ENCODE measurements around the gene ANKRD28.
"Not testable (repeated sequence)": the region's sequence is repeated elsewhere in the genome, so short reads cannot be mapped to it uniquely, and the experiment has no call there.

Gene ANKRD28

DNA sequence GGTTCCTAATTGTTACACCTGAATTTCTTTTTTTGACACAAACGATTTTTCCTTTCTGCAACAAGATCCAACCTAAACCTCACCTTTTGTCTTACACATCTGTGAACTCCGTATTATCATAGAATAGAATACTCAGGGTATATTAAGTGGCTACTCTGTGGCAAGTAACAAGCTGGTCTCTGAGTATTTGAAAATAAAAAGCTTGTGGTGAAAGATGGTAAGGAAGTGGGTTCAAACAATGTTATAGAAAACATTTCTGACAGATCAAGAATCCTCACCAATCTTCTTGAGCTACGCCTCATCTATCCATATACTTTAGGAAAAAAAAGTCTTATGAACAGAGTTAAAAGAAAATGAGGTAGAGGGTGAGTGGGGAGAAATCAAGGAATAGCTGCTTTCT lies 3.5 kb upstream of the ANKRD28 start:
- no peak for DNase-seq

GRCh38 chr3:15800780-15801179 lies 3.0 kb upstream of the ANKRD28 start:
- DNase-seq: no peak

- DNase-seq: no peak
These were observed 2.5 kb upstream of the ANKRD28 start for GRCh38 chr3:15800327-15800726.

DNA sequence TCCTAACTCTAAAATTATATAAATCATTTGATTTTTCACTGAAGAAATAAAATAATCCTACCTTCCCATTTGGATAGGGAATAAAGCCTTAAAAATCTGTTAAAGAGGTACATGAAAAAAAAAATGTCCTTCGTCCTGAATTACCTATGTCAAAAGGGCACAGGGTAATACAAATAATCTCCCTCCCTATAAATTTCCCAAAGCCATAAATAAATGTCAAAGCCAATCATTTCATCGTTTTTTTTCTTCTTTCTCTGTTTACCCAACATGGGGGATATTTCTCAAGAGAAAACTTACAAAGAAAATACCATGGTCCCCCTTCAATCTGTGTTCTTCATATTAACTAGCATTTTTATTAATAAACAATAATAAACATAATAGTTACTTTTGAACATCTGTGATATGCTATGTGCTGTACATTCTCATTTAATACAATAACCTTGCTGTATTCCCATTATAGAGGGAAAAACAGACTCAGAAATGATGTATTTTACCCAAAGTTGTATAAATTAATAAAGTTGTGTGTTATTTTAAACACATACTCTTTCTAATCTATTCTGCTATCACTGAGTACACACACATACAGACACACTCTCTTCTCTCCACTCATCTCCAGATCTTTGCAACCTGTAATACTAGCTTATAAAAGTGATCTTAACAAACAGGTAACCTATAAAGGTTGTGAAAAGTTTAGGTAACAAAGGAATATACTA lies 910 bp upstream of the ANKRD28 start:
- no peak for DNase-seq

- no peak for DNase-seq
These were observed 773 bp downstream of the ANKRD28 start for GRCh38 chr3:15796771-15797641.

GRCh38 chr3:15796331-15796730 lies 1.4 kb downstream of the ANKRD28 start:
- DNase-seq: no peak

DNA sequence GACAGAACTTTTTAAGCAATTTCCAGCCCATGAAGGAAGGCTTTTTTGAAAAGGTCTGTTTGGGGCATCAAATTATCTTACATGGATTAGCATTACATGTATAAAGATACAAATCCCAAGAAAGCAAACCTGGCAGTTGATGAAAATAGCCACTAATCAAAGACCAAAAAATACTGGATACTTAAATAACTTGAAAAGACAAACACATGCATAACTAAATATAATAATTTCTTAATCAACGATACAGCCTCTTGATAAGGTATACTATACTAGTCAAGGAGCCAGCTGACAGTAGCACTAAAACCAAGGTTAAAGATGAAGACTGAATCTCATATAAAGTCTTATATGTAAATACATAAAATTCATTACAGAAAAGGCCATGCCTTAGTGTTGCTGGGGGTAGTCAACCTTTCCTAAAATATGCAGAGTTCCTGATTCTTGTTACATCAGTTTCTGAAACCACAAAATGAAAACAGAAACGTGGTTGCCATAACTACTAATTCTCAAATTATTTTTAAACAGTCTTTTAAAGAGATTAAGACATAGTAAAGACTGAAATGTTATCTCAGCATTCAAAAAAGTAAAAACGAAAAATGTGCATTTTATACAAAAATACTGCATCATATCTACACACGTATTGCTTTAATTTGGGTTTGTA lies 2.0 kb downstream of the ANKRD28 start:
- no peak for DNase-seq

DNA sequence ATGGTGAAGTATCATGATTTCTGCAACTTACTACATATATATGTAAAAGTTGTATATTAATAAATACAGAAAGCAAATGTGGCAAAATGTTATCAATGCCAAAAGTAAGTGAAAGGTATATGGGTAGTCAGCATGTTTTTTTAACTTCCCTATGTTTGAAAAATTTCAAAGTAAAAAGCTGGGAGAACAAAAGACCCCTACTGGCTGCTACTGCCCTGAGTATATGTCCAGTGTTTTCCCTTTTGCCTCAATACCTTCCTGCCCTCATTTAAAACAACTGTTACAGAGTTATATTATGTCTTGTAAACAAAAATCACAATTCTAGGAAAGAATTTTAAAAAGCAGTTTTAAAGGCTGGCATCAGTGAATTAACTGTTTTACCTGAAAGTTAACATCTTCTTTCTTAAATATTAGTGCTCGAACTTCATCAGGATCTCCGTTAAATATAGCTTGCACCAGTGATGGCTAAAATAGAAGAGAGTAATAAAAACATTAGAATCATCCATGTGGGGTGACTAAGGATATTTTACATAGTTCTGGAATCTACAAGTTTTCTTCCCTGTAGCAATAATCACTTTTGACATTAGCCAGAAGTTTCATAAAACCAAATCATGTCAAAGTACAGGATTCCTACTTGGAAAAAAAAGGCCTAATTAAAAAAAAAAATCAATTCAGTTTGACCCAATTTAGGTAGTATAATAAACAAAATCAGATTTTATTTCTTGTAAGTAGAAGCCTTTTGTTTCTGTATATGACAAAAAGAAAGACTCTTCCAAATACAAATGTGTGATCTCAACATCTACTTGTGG lies 2.7 kb downstream of the ANKRD28 start:
- no peak for DNase-seq

GRCh38 chr3:15794303-15794771 lies 3.4 kb downstream of the ANKRD28 start:
- no peak for DNase-seq

DNA sequence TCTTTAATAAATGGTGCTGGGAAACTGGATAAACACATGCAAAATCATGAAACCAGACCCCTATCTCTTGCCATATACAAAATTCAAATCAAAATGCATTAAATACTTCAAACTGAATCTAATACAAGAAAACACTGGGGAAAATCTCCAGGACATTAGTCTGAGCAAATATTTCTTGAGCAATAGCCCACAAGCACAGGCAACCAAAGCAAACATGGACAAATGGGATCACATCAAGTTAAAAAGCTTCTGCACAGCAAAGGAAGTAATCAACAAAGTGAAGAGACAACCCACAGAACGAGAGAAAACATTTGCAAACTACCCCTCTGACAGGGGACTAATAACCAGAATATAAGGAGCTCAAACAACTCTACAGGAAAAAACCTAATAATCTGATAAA lies 6.3 kb downstream of the ANKRD28 start:
- no peak for DNase-seq

- no peak for DNase-seq
These were observed 9.8 kb downstream of the ANKRD28 start for GRCh38 chr3:15787941-15788340.

- DNase-seq: no peak
These were observed 10.3 kb downstream of the ANKRD28 start for GRCh38 chr3:15787526-15787925.

DNA sequence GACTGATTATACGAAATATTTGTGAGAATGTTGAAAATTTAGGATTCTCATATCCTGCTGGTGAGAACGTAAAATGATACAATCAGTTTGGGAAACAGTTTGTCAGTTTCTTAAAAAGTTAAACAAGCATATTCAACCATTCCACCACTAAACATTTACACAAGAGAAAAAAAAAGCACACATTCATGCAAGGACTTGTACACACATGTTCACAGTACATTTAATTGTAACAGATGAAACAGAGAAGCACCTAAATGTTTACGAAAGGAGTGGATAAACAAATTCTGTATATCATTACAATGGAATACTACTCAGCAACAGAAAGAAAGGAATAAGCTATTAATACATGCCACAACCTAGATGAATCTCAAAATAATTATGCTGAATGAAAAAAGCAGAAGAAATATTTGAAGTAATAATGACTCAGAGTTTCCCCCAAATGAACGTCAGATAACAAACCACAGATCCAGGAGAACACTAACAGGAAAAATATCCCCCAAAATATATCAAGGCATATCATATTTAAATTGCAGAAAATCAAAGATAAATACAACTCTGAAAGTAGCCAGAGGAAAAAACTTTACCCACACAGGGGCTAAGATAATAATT lies 14.3 kb downstream of the ANKRD28 start:
- no peak for DNase-seq

GRCh38 chr3:15782429-15782828 lies 15.3 kb downstream of the ANKRD28 start:
- DNase-seq: no peak

GRCh38 chr3:15781637-15782402 lies 16.0 kb downstream of the ANKRD28 start:
- no peak for DNase-seq

DNA sequence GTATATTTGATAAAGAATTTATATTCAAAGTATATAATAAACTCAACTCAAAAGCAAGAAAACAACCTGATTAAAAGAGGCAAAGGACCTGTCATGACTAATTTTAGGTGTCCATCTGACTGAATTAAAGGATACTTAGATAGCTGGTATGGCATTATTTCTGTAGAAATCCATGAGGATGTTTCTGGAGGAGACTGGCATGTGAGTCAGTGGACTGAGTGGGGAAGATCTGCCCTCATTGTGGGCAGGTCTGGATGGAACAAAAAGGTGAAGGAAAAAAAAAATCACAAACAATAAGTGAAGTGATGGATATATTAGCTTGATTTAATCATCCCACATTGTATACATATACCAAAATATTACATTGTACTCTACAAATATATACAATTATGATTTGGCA lies 16.6 kb downstream of the ANKRD28 start:
- no peak for DNase-seq

DNA sequence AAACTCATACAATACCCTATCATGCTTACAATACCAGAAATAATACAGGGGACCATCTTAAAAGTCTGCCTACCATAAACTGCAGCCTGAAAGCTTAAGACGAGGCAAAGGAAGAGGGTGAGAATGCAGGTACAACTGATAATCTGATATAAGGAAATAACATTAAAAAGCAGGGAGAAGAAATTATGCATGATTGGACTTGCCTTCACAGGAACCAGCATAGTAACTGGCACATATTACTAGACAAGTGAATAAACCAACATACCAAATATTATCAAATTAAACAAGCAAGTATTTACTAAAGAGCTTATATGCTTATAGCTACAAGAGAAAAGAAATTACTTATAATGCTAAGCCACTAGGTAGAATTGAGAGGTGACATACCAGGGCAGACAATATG lies 18.7 kb downstream of the ANKRD28 start:
- no peak for DNase-seq

GRCh38 chr3:15778332-15778858 lies 19.4 kb downstream of the ANKRD28 start:
- DNase-seq: no peak

- not testable (repeated sequence) for DNase-seq
These were observed 22.7 kb downstream of the ANKRD28 start for GRCh38 chr3:15774931-15775560.

DNA sequence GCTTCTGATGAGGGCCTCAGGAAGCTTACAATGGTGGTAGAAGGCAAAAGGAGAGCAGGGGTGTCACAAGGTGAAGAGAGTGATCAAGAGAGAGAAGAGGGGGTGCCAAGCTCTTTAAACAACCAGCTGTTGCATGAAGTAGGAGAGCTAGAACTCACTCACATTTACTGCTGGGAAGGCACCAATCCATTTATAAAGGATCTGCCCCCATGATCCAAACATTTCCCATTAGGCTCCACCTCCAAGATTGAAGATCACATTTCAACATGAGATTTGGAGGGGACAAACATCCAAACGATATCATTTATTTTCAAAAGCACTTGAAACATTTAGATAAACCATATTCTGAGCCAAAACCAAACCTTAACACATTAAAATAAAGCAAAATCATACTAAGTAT lies 26.3 kb downstream of the ANKRD28 start:
- no peak for DNase-seq

All from NCI-H510A (cell line).